HepG2 (cell line): ENCODE data around the gene INSIG1. TPM values are rescaled to one million over a fixed set of nuclear protein-coding genes. Genes with fewer than 3 reads are reported as not detected.

ENCODE experiments used
- ATAC-seq: fragments of 200-7000 bp; cut with Tn5 transposase; 3 replicates; pipeline ENCODE4 v1.9.1; 2020; ENCODE audit warnings: mild to moderate bottlenecking, moderate library complexity
- BruUV-seq: library from RNA; stranded (reverse); fragments of 400-500 nt; replicated peaks from 2 replicates; lab custom pipeline; 2021; lab: Mats Ljungman, UMichigan
- CTCF ChIA-PET: fragments of 300-600 bp; formaldehyde crosslinking; extraction: SDS; loops from one replicate; lab custom pipeline; 2021; ENCODE audit warnings: low total read pairs, inconsistent platforms, low intra/inter-chr PET ratio; lab: Yijun Ruan, JAX
- POLR2A ChIA-PET: fragments of 350-600 bp; sonication (Branson Sonifier 250); formaldehyde crosslinking; loops from one replicate; lab custom pipeline; 2020; ENCODE audit warnings: antibody characterized with exemption, inconsistent platforms; lab: Yijun Ruan, JAX
- DNase-seq: peaks from one replicate; pipeline ENCODE4 v3.0.0-alpha.2; 2015; ENCODE audit warnings: low spot score
- FAIRE-seq: peaks from 3 replicates; lab custom pipeline; 2011; peaks lifted over from hg19 to GRCh38; lab: Jason Lieb, UNC
- H2AFZ ChIP-seq: one replicate; pipeline ENCODE4 v1.6.1; 2011; ENCODE audit warnings: low read length, inconsistent platforms
- H3K27ac ChIP-seq: fragments of 300-600 bp; 3 replicates; pipeline ENCODE4 v1.8.0; 2011; ENCODE audit warnings: mixed run types, mild to moderate bottlenecking, mixed read lengths, low read length, inconsistent platforms; ENCODE audit not compliant: insufficient read depth; ENCODE audit errors: extremely low read length
- H3K27me3 ChIP-seq, 2 experiments: fragments of 200-600 bp in 1 of 2; 2 replicates in 1 of 2; 3 replicates in 1 of 2; pipeline versions ENCODE4 v1.6.0 to v1.8.0; 2011; ENCODE audit warnings: low read length in 2 of 2, mild to moderate bottlenecking in 2 of 2, moderate library complexity in 2 of 2, inconsistent platforms in 1 of 2; ENCODE audit not compliant: insufficient read depth in 2 of 2, control insufficient read depth in 1 of 2
- H3K36me3 ChIP-seq, 2 experiments: fragments of 200-600 bp in 1 of 2; replicated peaks in 1 of 2; 2 replicates in 1 of 2; 3 replicates in 1 of 2; pipeline versions ENCODE4 v1.5.1 to v1.8.0; 2011; ENCODE audit warnings: low read length in 2 of 2, inconsistent platforms in 1 of 2; ENCODE audit not compliant: insufficient read depth in 2 of 2, control insufficient read depth in 1 of 2
- H3K4me1 ChIP-seq: 2 replicates; pipeline ENCODE4 v1.5.1; 2012; ENCODE audit warnings: low read length, inconsistent platforms; ENCODE audit not compliant: insufficient read depth
- H3K4me2 ChIP-seq: 2 replicates; pipeline ENCODE4 v1.6.0; 2011; ENCODE audit warnings: low read depth, low read length, inconsistent platforms
- H3K4me3 ChIP-seq, 3 experiments: fragments of 200-600 bp in 1 of 3; sonication (generic), shearing (Covaris generic) in 1 of 3; replicated peaks in 1 of 3; 2 replicates each; pipeline ENCODE4 v1.5.1; 2011 to 2016; ENCODE audit warnings: low read length in 3 of 3, inconsistent platforms in 2 of 3, low read depth in 2 of 3, mild to moderate bottlenecking in 2 of 3, control low read depth in 1 of 3, mixed read lengths in 1 of 3; ENCODE audit not compliant: insufficient read depth in 1 of 3
- H3K79me2 ChIP-seq: one replicate; pipeline ENCODE4 v1.6.1; 2011; ENCODE audit warnings: low read length, inconsistent platforms; ENCODE audit not compliant: insufficient read depth
- H3K9ac ChIP-seq: 2 replicates; pipeline ENCODE4 v1.6.0; 2011; ENCODE audit warnings: mild to moderate bottlenecking, low read depth, low read length, inconsistent platforms; ENCODE audit not compliant: insufficient read depth
- H3K9me3 ChIP-seq: 2 replicates; pipeline ENCODE4 v1.5.1; 2012; ENCODE audit warnings: mild to moderate bottlenecking, low read length
- H4K20me1 ChIP-seq: 2 replicates; pipeline ENCODE4 v1.6.0; 2011; ENCODE audit warnings: inconsistent platforms, mild to moderate bottlenecking, low read length, moderate library complexity; ENCODE audit not compliant: insufficient read depth
- ARNTL ChIP-seq: sonication (generic); formaldehyde crosslinking; IDR thresholded peaks from 2 replicates; pipeline ENCODE4 v1.4.0; 2020; ENCODE audit warnings: mild to moderate bottlenecking, missing genetic modification reagents
- CAMTA2 ChIP-seq: sonication (generic); formaldehyde crosslinking; IDR thresholded peaks from 2 replicates; pipeline ENCODE4 v1.4.0; 2020; ENCODE audit warnings: mild to moderate bottlenecking, missing genetic modification reagents, borderline replicate concordance
- DDIT3 ChIP-seq: sonication (generic); formaldehyde crosslinking; IDR thresholded peaks from 2 replicates; pipeline ENCODE4 v1.4.0; 2020; ENCODE audit warnings: mild to moderate bottlenecking, missing genetic modification reagents
- FIP1L1 ChIP-seq: fragments of 200-400 bp; formaldehyde crosslinking; IDR thresholded peaks from 2 replicates; pipeline ENCODE4 v1.6.1; 2018; ENCODE audit warnings: low read depth, mild to moderate bottlenecking, low read length, moderate library complexity, borderline replicate concordance; ENCODE audit not compliant: insufficient read depth
- NFYC ChIP-seq: IDR thresholded peaks from 2 replicates; pipeline ENCODE4 v1.6.1; 2016; ENCODE audit warnings: missing genetic modification reagents, missing compliant biosample characterization
- SRSF4 ChIP-seq: fragments of 200-400 bp; formaldehyde crosslinking; IDR thresholded peaks from one replicate; pipeline ENCODE4 v1.6.1; 2018; ENCODE audit warnings: mild to moderate bottlenecking, low read depth, low read length, moderate library complexity; ENCODE audit not compliant: poor library complexity, severe bottlenecking
- SSRP1 ChIP-seq: IDR thresholded peaks from 2 replicates; pipeline ENCODE4 v1.6.1; 2016; ENCODE audit warnings: control low read depth
- TERF1 ChIP-seq: sonication (generic); formaldehyde crosslinking; IDR thresholded peaks from 2 replicates; pipeline ENCODE4 v1.8.0; 2022; ENCODE audit warnings: mild to moderate bottlenecking, missing genetic modification reagents, moderate library complexity
- WGBS: methylation state at CpG from one replicate; pipeline ENCODE4 v1.1.6; 2017; ENCODE audit warnings: low lambda C conversion rate; 5-methylcytosine and 5-hydroxymethylcytosine counted together
- in situ Hi-C: cut with HindIII; loops from 2 replicates; pipeline ENCODE4 v1.10.0; 2017; ENCODE audit warnings: low pct_unique_long_range_greater_than_20kb; ENCODE audit not compliant: extremely low pct_ligation_motif_present
- intact Hi-C: fragments of 100-400 bp; cut with micrococcal nuclease; formaldehyde crosslinking; loops from one replicate; pipeline ENCODE4 v1.10.0; 2022; ENCODE audit not compliant: unreplicated experiment
- polyA plus RNA-seq, 8 experiments: library from polyadenylated mRNA; depleted of rRNA in 3 of 8; stranded (reverse) in 7 of 8; unstranded in 1 of 8; fragments of >200 nt; fragmentation: Illumina TruSeq in 4 of 8; extraction: Trizol in 4 of 8; gene quantifications; 2 replicates each; pipeline versions ENCODE4 v1.2.1 to v1.2.3, GENCODE V29; 2011 to 2016; ENCODE audit warnings: low read depth in 4 of 8, missing spikeins in 1 of 8, mixed read lengths in 1 of 8; ENCODE audit not compliant: insufficient read depth in 1 of 8
- total RNA-seq, 5 experiments: library from RNA; depleted of rRNA; stranded (reverse); fragments of >200 nt; fragmentation: Illumina TruSeq; extraction: Trizol; gene quantifications; 2 replicates each; pipeline ENCODE4 v1.2.3, GENCODE V29; 2016; ENCODE audit warnings: low read depth in 1 of 5

INSIG1 gene
- total and polyA plus RNA-seq, 2 of the 13 experiments (the other 11 are each of a cell fraction or from before 2014, with no cell fraction given), result 0.07 to 0.11 TPM

- TF ChIP-seq FIP1L1, result no peak
Observed at GRCh38 chr7:155337946-155338631, 40.4 kb downstream of the INSIG1 start (continued).

GRCh38 chr7:155338632-155339320 is 41.1 kb downstream of the INSIG1 start:
- ATAC-seq (no peak), FAIRE-seq (no peak), DNase-seq (no peak)
- Histone ChIP-seq H3K4me2 (no peak overlapping the region), H3K27ac (no peak overlapping the region), H3K79me2 (no peaks in the 10 kb centered on the region), H3K4me3 (no peak overlapping the region), H3K9ac (no peak overlapping the region), H3K4me1 (no peaks in the 10 kb centered on the region), H4K20me1 (no peaks in the 10 kb centered on the region), H2AFZ (no peak overlapping the region), H3K27me3 (peaks cover 4 to 46% of the 10 kb centered on the region in 2 experiments; a peak in 3 of 5 replicates), H3K9me3 (no peaks in the 10 kb centered on the region), H3K36me3 (no peaks in the 10 kb centered on the region)
- intact Hi-C loops (no loop called here), in situ Hi-C loops (no loop called here)
- WGBS, result 47% methylated on average over 15 of the region's 25 CpGs
- POLR2A ChIA-PET, result no interaction called here
- no TSS peak for BruUV-seq
- no peak for TF ChIP-seq SSRP1 (CRISPR knock-in tag)
- no peak for TF ChIP-seq NFYC (CRISPR knock-in tag)
- no peak for TF ChIP-seq DDIT3 (CRISPR knock-in tag)
- TF ChIP-seq CAMTA2 (CRISPR knock-in tag), result no peak
- TF ChIP-seq SRSF4, result no peak
- no peak for TF ChIP-seq ARNTL (CRISPR knock-in tag)
- TF ChIP-seq TERF1 (CRISPR knock-in tag), result no peak
- CTCF ChIA-PET, result no interaction called here
